Activated CD8-positive, alpha-beta T cell treated with anti-CD3 and anti-CD28 coated beads, Interleukin-2, amount 10 ng/mL, durations not matched to agents 7 days and 5 days (primary cell): Measurements from ENCODE around the gene ADAMTS9. TPM values are rescaled to one million over a fixed set of nuclear protein-coding genes. Genes with fewer than 3 reads are reported as not detected.

Source experiments
- ATAC-seq: fragments of 150-1000 bp; cut with Tn5 transposase; one replicate; pipeline ENCODE4 v1.10.0; 2021; ENCODE audit warnings: moderate library complexity
- CTCF ChIA-PET: fragments of 350-600 bp; sonication (Branson Sonifier 250); formaldehyde crosslinking; loops from one replicate; lab custom pipeline; 2021; ENCODE audit warnings: antibody characterized with exemption; lab: Charles Lee
- POLR2A ChIA-PET: fragments of 350-600 bp; sonication (Branson Sonifier 250); formaldehyde crosslinking; loops from one replicate; lab custom pipeline; 2021; ENCODE audit warnings: antibody characterized with exemption; lab: Charles Lee
- DNase-seq: peaks from one replicate; pipeline ENCODE4 v3.0.0-alpha.2; 2020
- H3K27ac Mint-ChIP-seq: one replicate; pipeline ENCODE4 v1.8.0; 2021; ENCODE audit warnings: mild to moderate bottlenecking, mixed read lengths
- H3K27me3 Mint-ChIP-seq: one replicate; pipeline ENCODE4 v1.8.0; 2021; ENCODE audit warnings: low read depth, mixed read lengths
- H3K36me3 Mint-ChIP-seq: one replicate; pipeline ENCODE4 v1.8.0; 2021; ENCODE audit warnings: low read depth, mixed read lengths
- H3K4me1 Mint-ChIP-seq: one replicate; pipeline ENCODE4 v1.8.0; 2021; ENCODE audit warnings: low read depth, mixed read lengths
- H3K4me3 Mint-ChIP-seq: one replicate; pipeline ENCODE4 v1.8.0; 2021; ENCODE audit warnings: mild to moderate bottlenecking, mixed read lengths
- H3K9me3 Mint-ChIP-seq: one replicate; pipeline ENCODE4 v1.8.0; 2022; ENCODE audit warnings: mixed read lengths; ENCODE audit not compliant: insufficient read depth
- total RNA-seq, 2 experiments: library from RNA; stranded (reverse); gene quantifications; one replicate each; pipeline ENCODE4 v1.2.3, GENCODE V29; 2021

Gene ADAMTS9
- total RNA-seq, 2 experiments from 2014 or later: not detected

DNA sequence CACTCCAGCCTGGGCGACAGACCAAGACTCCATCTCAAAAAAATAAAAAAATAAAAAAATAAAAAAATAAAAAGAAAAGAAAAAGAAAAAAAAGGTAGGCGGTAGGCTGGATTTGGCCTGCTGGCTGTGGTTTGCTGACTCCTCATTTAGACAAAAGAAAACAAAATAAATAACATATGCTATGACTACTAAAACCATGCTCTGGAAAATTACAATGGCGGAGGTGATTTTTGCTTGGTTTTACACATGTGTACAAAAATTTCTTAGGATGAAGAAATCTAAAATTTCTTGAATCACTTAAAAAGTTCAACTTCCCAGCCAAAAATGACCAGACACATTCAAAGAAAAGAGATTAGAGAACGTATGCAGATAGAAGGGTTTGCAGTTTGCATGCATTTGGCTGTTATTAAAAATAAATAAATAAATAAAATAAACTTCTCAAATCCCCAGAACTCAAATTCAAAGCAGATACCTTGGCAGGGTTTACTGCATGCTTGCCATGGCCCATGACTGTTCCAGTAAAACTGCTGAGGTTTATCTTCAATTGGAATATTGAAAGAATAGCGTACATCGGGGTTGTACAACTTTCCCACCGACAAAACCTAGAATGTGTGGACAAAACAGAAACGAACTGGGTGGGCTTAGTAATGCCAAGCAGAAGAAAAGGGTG is 65.9 kb downstream of the ADAMTS9 start:
- no peak overlapping the region for H3K27ac Mint-ChIP-seq
- H3K4me3 Mint-ChIP-seq: no peak overlapping the region
- no peaks in the 10 kb centered on the region for H3K27me3 Mint-ChIP-seq
- H3K36me3 Mint-ChIP-seq: no peaks in the 10 kb centered on the region
- DNase-seq: no peak
- H3K4me1 Mint-ChIP-seq: no peaks in the 10 kb centered on the region
- no peaks in the 10 kb centered on the region for H3K9me3 Mint-ChIP-seq
- ChIA-PET POLR2A (no interaction called here), CTCF (no interaction called here)
- no peak for ATAC-seq

DNA sequence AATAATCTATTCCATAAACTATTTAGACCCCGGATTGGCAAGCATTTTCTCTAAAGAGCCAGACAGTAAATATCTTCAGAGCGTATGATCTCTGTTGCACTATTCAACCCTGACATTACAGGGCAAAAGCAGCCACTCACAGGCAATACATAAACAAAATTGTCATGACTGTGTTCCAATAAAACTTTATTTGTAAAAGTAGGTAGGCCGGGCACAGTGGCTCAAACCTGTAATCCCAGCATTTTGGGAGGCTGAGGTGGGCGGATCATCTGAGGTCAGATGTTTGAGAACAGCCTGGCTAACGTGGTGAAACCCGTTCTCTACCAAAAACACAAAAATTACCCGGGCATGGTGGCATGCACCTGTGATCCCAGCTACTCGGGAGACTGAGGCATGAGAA is 66.5 kb downstream of the ADAMTS9 start:
- CTCF ChIA-PET: no interaction called here
- POLR2A ChIA-PET: no interaction called here
- Mint-ChIP-seq H3K4me1 (no peaks in the 10 kb centered on the region), H3K27ac (no peak overlapping the region), H3K36me3 (no peaks in the 10 kb centered on the region), H3K4me3 (no peak overlapping the region), H3K27me3 (no peaks in the 10 kb centered on the region), H3K9me3 (no peaks in the 10 kb centered on the region)
- DNase-seq (no peak), ATAC-seq (no peak)

DNA sequence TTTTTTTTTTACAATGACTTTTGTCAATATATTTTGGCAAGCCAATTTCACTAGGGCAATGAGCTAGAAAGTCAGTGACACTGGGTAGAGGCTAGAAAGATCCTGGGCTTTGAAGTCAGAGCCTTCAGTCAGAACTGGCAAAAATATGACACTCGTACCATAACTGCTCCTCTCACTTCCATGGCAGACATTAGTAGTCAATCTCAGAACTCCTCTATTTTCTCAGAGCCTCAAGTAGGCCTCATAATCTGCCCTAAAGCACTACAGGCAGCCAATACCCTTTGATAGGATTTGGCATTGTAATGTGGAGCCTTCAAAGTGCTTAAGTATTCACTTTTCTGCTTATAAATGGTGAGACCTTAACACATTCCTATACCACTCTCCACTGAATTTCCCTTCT is 67.8 kb downstream of the ADAMTS9 start:
- Mint-ChIP-seq H3K27ac (no peak overlapping the region), H3K4me3 (no peak overlapping the region), H3K9me3 (no peaks in the 10 kb centered on the region), H3K36me3 (no peaks in the 10 kb centered on the region), H3K4me1 (no peaks in the 10 kb centered on the region), H3K27me3 (no peaks in the 10 kb centered on the region)
- ChIA-PET CTCF (no interaction called here), POLR2A (no interaction called here)
- no peak for ATAC-seq
- no peak for DNase-seq

- no peaks in the 10 kb centered on the region for H3K4me1 Mint-ChIP-seq
- no peak overlapping the region for H3K27ac Mint-ChIP-seq
- ChIA-PET CTCF (no interaction called here), POLR2A (no interaction called here)
- no peaks in the 10 kb centered on the region for H3K36me3 Mint-ChIP-seq
- ATAC-seq: no peak
- H3K9me3 Mint-ChIP-seq: no peaks in the 10 kb centered on the region
- DNase-seq: no peak
- no peaks in the 10 kb centered on the region for H3K27me3 Mint-ChIP-seq
- H3K4me3 Mint-ChIP-seq: no peak overlapping the region
Observed at GRCh38 chr3:64619216-64619615, 68.6 kb downstream of the ADAMTS9 start.

DNA sequence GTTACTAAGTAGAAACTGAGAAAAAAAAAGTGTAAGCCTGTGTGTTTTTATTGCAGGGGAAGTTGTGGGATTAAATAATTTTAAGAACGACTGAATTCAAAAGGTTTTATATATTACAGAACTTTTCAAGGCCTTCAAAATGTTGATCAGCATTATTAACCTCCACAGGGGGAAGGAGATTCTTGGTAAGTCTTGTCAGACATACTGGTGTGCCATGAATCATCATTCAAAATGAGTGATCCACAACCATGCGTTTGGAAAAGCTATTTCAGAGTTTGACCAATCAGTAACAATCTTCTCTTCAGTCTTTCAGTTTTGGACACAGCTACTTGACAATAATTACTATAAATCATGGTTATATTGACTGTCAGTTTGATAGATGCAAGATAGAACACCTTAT is 70.2 kb downstream of the ADAMTS9 start:
- Mint-ChIP-seq H3K27me3 (no peaks in the 10 kb centered on the region), H3K9me3 (no peaks in the 10 kb centered on the region), H3K36me3 (no peaks in the 10 kb centered on the region), H3K4me1 (no peaks in the 10 kb centered on the region), H3K27ac (no peak overlapping the region), H3K4me3 (no peak overlapping the region)
- CTCF ChIA-PET: no interaction called here
- no peak for ATAC-seq
- no peak for DNase-seq
- POLR2A ChIA-PET: no interaction called here

GRCh38 chr3:64616953-64617352 is 70.8 kb downstream of the ADAMTS9 start:
- Mint-ChIP-seq H3K9me3 (no peaks in the 10 kb centered on the region), H3K4me1 (no peaks in the 10 kb centered on the region), H3K27ac (no peak overlapping the region), H3K36me3 (no peaks in the 10 kb centered on the region), H3K27me3 (no peaks in the 10 kb centered on the region), H3K4me3 (no peak overlapping the region)
- ChIA-PET CTCF (no interaction called here), POLR2A (no interaction called here)
- ATAC-seq: no peak
- no peak for DNase-seq

- POLR2A ChIA-PET: no interaction called here
- Mint-ChIP-seq H3K27me3 (no peaks in the 10 kb centered on the region), H3K4me3 (no peak overlapping the region), H3K4me1 (no peaks in the 10 kb centered on the region), H3K36me3 (no peaks in the 10 kb centered on the region), H3K9me3 (no peaks in the 10 kb centered on the region), H3K27ac (no peak overlapping the region)
- no peak for ATAC-seq
- CTCF ChIA-PET: no interaction called here
- DNase-seq: no peak
Observed at GRCh38 chr3:64612916-64613526, 74.8 kb downstream of the ADAMTS9 start.

GRCh38 chr3:64612082-64612860 is 75.5 kb downstream of the ADAMTS9 start:
- H3K9me3 Mint-ChIP-seq: no peaks in the 10 kb centered on the region
- POLR2A ChIA-PET: no interaction called here

DNA sequence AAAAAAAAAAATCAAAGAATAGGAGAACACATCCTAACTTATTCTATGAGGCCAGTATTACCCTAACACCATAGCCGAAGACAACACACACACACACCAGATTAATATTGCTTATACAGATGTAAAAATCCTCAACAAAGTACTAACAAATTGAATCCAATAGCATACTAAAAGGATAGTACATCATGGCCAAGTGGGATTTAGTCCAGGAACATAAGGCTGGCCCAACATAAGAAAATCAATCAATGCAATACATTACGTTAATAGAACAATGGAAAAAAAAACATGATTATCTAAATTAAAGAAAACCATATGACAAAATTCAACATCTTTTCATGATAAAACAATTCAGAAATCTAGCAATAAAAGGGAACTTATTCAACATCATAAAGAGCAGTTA is 79.1 kb downstream of the ADAMTS9 start:
- Mint-ChIP-seq H3K27ac (no peak overlapping the region), H3K27me3 (no peaks in the 10 kb centered on the region), H3K4me1 (no peaks in the 10 kb centered on the region), H3K9me3 (no peaks in the 10 kb centered on the region), H3K4me3 (no peak overlapping the region), H3K36me3 (no peaks in the 10 kb centered on the region)
- DNase-seq (no peak), ATAC-seq (no peak)
- ChIA-PET POLR2A (no interaction called here), CTCF (no interaction called here)

More at GRCh38 chr3:64612082-64612860, 75.5 kb downstream of the ADAMTS9 start:
- no peak for ATAC-seq
- Mint-ChIP-seq H3K27ac (no peak overlapping the region), H3K4me3 (no peak overlapping the region), H3K4me1 (no peaks in the 10 kb centered on the region), H3K27me3 (no peaks in the 10 kb centered on the region), H3K36me3 (no peaks in the 10 kb centered on the region)
- CTCF ChIA-PET: no interaction called here
- no peak for DNase-seq

DNA sequence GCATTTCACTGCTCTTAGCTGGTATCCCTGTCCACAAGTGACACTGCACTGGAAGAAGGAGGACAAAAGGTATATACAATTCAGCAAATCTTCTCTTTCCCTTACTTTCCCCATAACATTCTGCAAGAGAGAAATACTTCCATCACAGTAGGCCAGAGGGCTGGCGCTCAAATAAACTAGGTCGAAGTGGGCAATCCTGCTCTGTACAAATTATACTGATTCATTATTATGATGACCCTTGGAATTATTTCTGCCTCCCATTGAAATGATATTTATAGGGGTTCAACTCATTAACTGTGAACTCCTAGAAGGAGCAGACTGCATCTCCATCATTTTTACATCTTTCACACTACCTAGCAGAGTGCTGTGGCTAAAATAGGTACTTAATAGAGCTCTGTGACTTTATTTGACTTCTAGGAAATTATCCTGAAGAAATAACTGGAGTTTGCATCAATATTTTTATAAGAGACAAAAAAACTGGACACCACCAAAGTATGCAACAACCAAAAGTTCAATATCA is 80.7 kb downstream of the ADAMTS9 start:
- Mint-ChIP-seq H3K36me3 (no peaks in the 10 kb centered on the region), H3K4me1 (no peaks in the 10 kb centered on the region), H3K27ac (no peak overlapping the region), H3K9me3 (no peaks in the 10 kb centered on the region), H3K27me3 (no peaks in the 10 kb centered on the region), H3K4me3 (no peak overlapping the region)
- no peak for DNase-seq
- ATAC-seq: no peak
- ChIA-PET CTCF (no interaction called here), POLR2A (no interaction called here)

- ATAC-seq: no peak
Observed at GRCh38 chr3:64604313-64604712, 83.5 kb downstream of the ADAMTS9 start.

GRCh38 chr3:64601824-64602223 is 86.0 kb downstream of the ADAMTS9 start:
- POLR2A ChIA-PET: no interaction called here
- no peak for ATAC-seq
- no peaks in the 10 kb centered on the region for H3K4me1 Mint-ChIP-seq

More at GRCh38 chr3:64604313-64604712, 83.5 kb downstream of the ADAMTS9 start:
- no peak for DNase-seq
- H3K9me3 Mint-ChIP-seq: no peaks in the 10 kb centered on the region
- ChIA-PET POLR2A (no interaction called here), CTCF (no interaction called here)
- H3K27ac Mint-ChIP-seq: no peak overlapping the region
- H3K4me1 Mint-ChIP-seq: no peaks in the 10 kb centered on the region
- no peak overlapping the region for H3K4me3 Mint-ChIP-seq
- H3K36me3 Mint-ChIP-seq: no peaks in the 10 kb centered on the region
- H3K27me3 Mint-ChIP-seq: no peaks in the 10 kb centered on the region

More at GRCh38 chr3:64601824-64602223, 86.0 kb downstream of the ADAMTS9 start:
- Mint-ChIP-seq H3K9me3 (no peaks in the 10 kb centered on the region), H3K36me3 (no peaks in the 10 kb centered on the region), H3K4me3 (no peak overlapping the region), H3K27ac (no peak overlapping the region), H3K27me3 (no peaks in the 10 kb centered on the region)
- CTCF ChIA-PET: no interaction called here
- DNase-seq: no peak
